GM12865 (cell line): ENCODE results near the gene TBC1D9.

ENCODE experiments used
- DNase-seq: peaks from one replicate; pipeline ENCODE4 v3.0.0; 2010; ENCODE audit warnings: low read depth
- H3K4me3 ChIP-seq: 2 replicates; pipeline ENCODE4 v1.5.1; 2011; ENCODE audit warnings: mild to moderate bottlenecking, low read depth, low read length, control low read depth
- TF ChIP-seq, protein P1 (sequence below): IDR thresholded peaks from 2 replicates; pipeline ENCODE4 v1.5.1; 2011; ENCODE audit warnings: low read length, control low read depth, low read depth, inconsistent platforms; ENCODE audit not compliant: insufficient read depth; ENCODE audit errors: missing control alignments

The TBC1D9 gene

DNA sequence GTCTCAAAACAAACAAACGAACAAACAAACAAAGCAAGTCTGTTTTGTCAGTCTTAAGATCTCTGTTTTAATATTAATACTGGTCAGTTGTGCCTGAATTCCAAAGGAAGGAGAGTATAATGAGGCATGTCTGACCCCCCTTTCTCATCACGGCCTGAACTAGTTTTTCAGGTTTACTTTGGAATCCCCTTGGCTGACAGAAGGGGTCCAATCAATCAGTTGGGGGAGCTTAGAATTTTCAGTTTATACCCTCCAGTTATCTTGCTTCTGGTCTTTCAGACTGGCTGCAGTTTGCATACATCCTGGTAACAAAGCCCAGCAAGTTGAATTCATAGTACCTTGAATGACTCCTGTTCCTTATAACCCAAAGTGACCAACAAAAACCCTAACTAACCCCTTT is 41.1 kb downstream of the TBC1D9 start:
- no peak for DNase-seq
- TF ChIP-seq, protein P1, sequence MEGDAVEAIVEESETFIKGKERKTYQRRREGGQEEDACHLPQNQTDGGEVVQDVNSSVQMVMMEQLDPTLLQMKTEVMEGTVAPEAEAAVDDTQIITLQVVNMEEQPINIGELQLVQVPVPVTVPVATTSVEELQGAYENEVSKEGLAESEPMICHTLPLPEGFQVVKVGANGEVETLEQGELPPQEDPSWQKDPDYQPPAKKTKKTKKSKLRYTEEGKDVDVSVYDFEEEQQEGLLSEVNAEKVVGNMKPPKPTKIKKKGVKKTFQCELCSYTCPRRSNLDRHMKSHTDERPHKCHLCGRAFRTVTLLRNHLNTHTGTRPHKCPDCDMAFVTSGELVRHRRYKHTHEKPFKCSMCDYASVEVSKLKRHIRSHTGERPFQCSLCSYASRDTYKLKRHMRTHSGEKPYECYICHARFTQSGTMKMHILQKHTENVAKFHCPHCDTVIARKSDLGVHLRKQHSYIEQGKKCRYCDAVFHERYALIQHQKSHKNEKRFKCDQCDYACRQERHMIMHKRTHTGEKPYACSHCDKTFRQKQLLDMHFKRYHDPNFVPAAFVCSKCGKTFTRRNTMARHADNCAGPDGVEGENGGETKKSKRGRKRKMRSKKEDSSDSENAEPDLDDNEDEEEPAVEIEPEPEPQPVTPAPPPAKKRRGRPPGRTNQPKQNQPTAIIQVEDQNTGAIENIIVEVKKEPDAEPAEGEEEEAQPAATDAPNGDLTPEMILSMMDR, result no peak
- H3K4me3 ChIP-seq, result no peak overlapping the region

DNA sequence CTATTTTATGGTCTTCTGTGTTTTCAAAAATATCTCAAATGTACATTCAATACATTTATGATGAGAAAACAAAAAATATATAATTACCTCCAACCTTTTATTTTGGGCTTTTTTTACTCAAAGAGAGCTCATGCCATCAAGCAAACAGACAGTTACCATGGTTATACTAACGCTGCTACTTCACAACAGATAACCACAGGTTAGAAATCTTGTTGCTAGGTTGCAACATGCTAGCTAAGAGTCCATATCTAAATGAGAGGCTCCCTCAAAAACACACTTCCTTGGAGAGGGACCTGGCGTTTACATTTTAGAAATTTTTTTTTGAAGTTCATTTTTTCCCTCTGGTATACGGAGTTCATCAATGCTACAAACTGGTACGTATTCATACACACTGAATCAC is 44.3 kb downstream of the TBC1D9 start:
- no peak overlapping the region for H3K4me3 ChIP-seq
- no peak for DNase-seq
- TF ChIP-seq, protein P1, result no peak

DNA sequence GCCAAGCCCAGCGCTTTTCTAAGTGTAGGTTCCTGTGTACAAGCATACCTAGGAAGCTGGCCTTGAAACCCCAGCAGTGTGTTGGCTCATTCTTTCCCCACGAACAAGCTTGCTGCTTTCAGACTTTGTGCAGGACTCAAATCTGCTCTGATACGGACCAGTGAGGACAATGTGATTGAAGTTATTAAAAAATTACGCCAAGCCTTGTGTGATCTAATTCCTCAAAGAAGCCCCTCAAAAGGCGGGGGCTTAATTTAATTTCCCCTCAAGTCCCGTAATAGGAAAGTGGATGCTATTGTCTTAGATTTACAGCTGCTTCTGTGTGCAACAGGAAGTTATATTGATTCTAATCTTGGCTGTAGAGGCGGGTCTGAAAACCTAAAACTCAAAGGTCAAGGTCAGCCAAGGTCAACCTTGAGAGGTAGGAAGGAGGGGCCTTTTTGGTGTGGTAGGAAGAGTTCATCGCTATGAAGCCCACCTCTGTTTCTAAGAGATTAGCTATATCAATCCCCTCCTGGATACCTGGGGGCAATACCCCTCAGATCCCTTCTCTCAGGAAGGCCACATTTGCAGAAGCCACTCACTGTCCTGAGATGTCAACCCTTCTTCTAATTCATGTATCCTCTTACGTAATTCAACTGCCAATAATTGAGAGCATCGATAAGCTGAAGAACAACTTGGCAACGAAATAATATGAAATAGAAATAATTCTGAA is 45.1 kb downstream of the TBC1D9 start:
- TF ChIP-seq, protein P1, result no peak
- DNase-seq, result no peak
- H3K4me3 ChIP-seq, result no peak overlapping the region

DNA sequence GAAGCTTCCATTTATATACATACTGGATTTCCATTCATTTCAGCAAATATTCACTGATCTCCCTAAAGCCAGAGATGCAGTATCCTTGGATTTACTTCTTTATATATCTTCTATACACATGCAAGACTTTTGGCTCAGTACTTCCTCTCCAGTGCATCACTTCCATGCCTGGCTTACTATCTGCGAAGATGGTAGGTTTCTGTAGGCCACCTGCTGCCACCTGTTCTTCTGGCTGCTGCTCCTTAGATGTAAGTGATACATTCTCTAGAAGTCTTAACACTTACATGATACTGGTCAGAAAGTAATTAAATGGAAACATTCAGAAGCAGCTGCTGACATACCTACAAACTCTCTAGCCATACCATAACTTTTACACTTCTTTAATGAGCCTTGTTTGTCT is 48.9 kb downstream of the TBC1D9 start:
- DNase-seq, result peak; percentile 30
- no peak overlapping the region for H3K4me3 ChIP-seq
- TF ChIP-seq, protein P1, result no peak

DNA sequence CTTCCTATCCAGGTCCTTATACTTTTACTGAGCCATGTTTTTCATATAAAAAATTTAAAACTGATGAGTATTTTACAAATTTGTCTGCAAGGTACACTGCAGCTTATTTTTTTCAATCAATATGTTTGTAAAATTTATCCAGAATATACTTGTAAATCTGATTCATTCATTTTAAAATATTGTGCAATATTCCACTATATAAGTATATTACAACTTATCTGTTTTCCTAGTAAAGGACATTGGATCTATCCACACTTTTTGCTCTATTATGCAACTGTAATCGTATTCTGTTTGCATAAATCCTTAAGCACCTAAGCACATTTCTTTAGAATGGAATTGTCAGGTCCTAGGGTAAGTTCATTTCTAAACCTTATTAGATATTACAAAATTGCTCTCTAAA is 49.5 kb downstream of the TBC1D9 start:
- no peak for DNase-seq
- TF ChIP-seq, protein P1, result no peak

DNA sequence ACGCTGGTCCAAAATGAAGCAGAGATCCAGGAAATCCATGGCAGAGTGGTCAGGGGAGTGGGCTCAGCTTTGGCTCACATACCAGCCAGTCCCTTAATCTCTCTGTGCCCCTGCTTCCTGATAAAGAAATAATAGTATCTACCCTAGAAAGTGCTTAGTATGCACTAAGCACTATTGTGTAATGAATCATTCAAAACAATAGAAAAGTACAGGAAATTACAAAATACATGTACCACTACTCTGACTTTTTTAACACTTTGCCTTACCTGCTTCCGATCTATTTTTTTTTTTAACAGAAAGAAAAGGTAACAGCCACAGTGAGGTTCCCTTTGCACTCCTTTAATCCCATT is 49.9 kb downstream of the TBC1D9 start:
- no peak overlapping the region for H3K4me3 ChIP-seq
- DNase-seq, result no peak
- TF ChIP-seq, protein P1, result no peak

More for the DNA sequence above, 49.5 kb downstream of the TBC1D9 start:
- no peak overlapping the region for H3K4me3 ChIP-seq
